Measurements from ENCODE around the gene PATE1.

DNA sequence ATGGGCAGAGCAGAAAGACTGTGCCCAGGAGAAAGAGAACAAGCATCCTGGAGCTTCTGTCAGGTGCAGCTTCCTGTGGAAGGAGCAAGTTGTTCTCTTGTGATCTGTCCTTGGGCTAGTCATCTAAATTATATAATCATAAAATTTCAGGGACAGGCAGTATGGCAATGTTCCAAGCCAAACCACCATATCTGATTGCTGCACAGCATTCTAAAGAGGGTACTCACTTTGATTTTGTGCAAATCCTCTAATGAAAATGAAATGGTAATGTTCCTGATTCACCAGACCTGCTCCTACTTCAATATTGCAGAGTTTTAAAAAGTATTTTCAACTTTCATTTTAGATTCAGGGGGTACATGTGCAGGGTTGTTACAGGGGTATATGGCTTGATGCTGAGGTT, 32.6 kb downstream of the PATE1 start, which contains the start of gene PATE2:
- TF ChIP-seq CTCF (conservative IDR thresholded peaks at IDR 0.05; ENCODE audit: low read length) (no peak), EZH2phosphoT487 (IDR thresholded peaks at IDR 0.05; ENCODE audit: borderline replicate concordance, low read depth, low read length) (no peak)

Data from OCI-LY7 (cell line).